ENCODE measurements around the gene PSMD2. TPM values are rescaled to one million over a fixed set of nuclear protein-coding genes. Genes with fewer than 3 reads are reported as not detected.
A peak's percentile ranks its signal among the peaks of the same experiment; 100 is the strongest.

Gene PSMD2
- total and polyA plus RNA-seq, 11 donors: 82.3 to 443 (median 232) TPM

- peak in 1 of 4 donors; percentile 0 for ATAC-seq
Observed at GRCh38 chr3:184335291-184335660, 36.2 kb downstream of the PSMD2 start.

GRCh38 chr3:184335661-184336546 is 36.9 kb downstream of the PSMD2 start:
- TF ChIP-seq POLR2A (IDR thresholded peaks at IDR 0.05): peak; percentile 85
- TF ChIP-seq CTCF (IDR thresholded peaks at IDR 0.05): no peak
- Histone ChIP-seq H3K4me3 (peak overlapping the region; percentile 66 to 95 (median 86)), H3K4me1 (peaks cover 11 to 54% (median 37%) of the 10 kb centered on the region in 12 donors), H3K27me3 (no peaks in the 10 kb centered on the region), H3K9me3 (no peaks in the 10 kb centered on the region), H3K27ac (peak overlapping the region; percentile 75 to 100 (median 96)), H3K36me3 (peaks cover 3 to 47% (median 45%) of the 10 kb centered on the region in 9 donors)
- intact Hi-C loops (cut with DNase I): loop anchor here in 5 of 10 donors (2.0 kb wide), 3 partner anchors 15 to 37 kb away; partner anchors contain the start of genes EIF4G1 (in 3 of the 5) and PSMD2 (in 1 of the 5)
- ATAC-seq: peak; percentile 17 to 66 (median 64)
- 0 to 2% (median 1%) methylated on average over 40 to 77 of the region's 77 CpGs for WGBS, 4 donors
- peak; percentile 87 to 93 (median 91) for DNase-seq

More at GRCh38 chr3:184335291-184335660, 36.2 kb downstream of the PSMD2 start:
- no peaks in the 10 kb centered on the region for H3K9me3 ChIP-seq
- DNase-seq: no peak
- WGBS, 4 donors: 54 to 59% (median 57%) methylated on average over 4 of the region's 4 CpGs
- peaks cover 11 to 53% (median 37%) of the 10 kb centered on the region in 12 donors for H3K4me1 ChIP-seq
- peak overlapping the region in 10 of 12 donors; percentile 66 to 95 (median 85) for H3K4me3 ChIP-seq
- H3K36me3 ChIP-seq: peaks cover 5 to 52% (median 51%) of the 10 kb centered on the region in 9 donors
- intact Hi-C loops (cut with DNase I): loop anchor here in 2 of 10 donors (2.0 kb wide), 1 partner anchor 14 kb away; no protein-coding TSS in a partner anchor
- no peaks in the 10 kb centered on the region for H3K27me3 ChIP-seq
- peak overlapping the region; percentile 75 to 100 (median 96) for H3K27ac ChIP-seq
- TF ChIP-seq CTCF (IDR thresholded peaks at IDR 0.05) (no peak), POLR2A (IDR thresholded peaks at IDR 0.05) (no peak)

GRCh38 chr3:184336547-184337398 is 37.7 kb downstream of the PSMD2 start:
- WGBS, 4 donors: 9 to 18% (median 16%) methylated on average over 15 to 17 of the region's 17 CpGs
- Histone ChIP-seq H3K9me3 (no peaks in the 10 kb centered on the region), H3K4me3 (peak overlapping the region; percentile 66 to 95 (median 86)), H3K27me3 (no peaks in the 10 kb centered on the region), H3K36me3 (peaks cover 3 to 44% (median 40%) of the 10 kb centered on the region in 9 donors), H3K4me1 (peaks cover 11 to 57% (median 37%) of the 10 kb centered on the region in 12 donors), H3K27ac (peak overlapping the region; percentile 75 to 100 (median 96))
- ATAC-seq: peak; percentile 35 to 48 (median 46)
- TF ChIP-seq POLR2A (IDR thresholded peaks at IDR 0.05) (no peak), CTCF (IDR thresholded peaks at IDR 0.05) (no peak)
- DNase-seq: peak in 2 of 5 donors; percentile 34 to 58
- intact Hi-C loops (cut with DNase I): loop anchor here in 4 of 10 donors (2.0 kb wide), 2 partner anchors 22 to 38 kb away; partner anchors contain the start of genes EIF4G1 (in 3 of the 4) and PSMD2 (in 1 of the 4)

Measured in heart left ventricle (tissue), 16 donors.